ENCODE results near the gene PTBP1. TPM values are rescaled to one million over a fixed set of nuclear protein-coding genes. Genes with fewer than 3 reads are reported as not detected.

The PTBP1 gene
- total RNA-seq, 1 donor from 2014 or later: 237 TPM

DNA sequence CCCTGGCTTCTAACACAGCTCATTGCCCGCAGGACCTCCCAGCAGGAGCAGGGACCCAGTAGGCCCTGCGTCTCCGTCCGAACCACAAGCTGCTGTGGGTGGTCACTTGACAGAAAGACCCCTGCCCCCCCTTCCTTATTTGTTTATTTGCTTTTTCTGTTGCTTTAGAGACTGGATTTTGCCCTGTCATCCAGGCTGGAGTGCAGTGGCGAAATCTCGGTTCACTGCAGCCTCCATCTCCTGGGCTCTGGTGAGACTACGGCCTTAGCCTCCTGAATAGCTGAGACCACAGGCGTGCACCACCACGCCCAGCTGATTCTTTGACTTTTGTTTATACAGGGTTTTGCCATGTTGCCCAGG lies 7.6 kb upstream of the PTBP1 start:
- H3F3A ChIP-seq (ENCODE audit: low read depth): peaks cover 32% of the 10 kb centered on the region
- H3K4me3 ChIP-seq: no peak overlapping the region
- H3K9me3 ChIP-seq (ENCODE audit: low read depth): no peaks in the 10 kb centered on the region
- TF ChIP-seq EZH2 (IDR thresholded peaks at IDR 0.05): no peak
- TF ChIP-seq, protein P1, sequence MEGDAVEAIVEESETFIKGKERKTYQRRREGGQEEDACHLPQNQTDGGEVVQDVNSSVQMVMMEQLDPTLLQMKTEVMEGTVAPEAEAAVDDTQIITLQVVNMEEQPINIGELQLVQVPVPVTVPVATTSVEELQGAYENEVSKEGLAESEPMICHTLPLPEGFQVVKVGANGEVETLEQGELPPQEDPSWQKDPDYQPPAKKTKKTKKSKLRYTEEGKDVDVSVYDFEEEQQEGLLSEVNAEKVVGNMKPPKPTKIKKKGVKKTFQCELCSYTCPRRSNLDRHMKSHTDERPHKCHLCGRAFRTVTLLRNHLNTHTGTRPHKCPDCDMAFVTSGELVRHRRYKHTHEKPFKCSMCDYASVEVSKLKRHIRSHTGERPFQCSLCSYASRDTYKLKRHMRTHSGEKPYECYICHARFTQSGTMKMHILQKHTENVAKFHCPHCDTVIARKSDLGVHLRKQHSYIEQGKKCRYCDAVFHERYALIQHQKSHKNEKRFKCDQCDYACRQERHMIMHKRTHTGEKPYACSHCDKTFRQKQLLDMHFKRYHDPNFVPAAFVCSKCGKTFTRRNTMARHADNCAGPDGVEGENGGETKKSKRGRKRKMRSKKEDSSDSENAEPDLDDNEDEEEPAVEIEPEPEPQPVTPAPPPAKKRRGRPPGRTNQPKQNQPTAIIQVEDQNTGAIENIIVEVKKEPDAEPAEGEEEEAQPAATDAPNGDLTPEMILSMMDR (IDR thresholded peaks at IDR 0.05): no peak
- no peak for TF ChIP-seq EZH2phosphoT487 (IDR thresholded peaks at IDR 0.05)
- peak overlapping the region; percentile 64 for H2AFZ ChIP-seq (replicated peaks)
- H3K27ac ChIP-seq: peak overlapping the region; percentile 69
- H3K4me2 ChIP-seq: peak overlapping the region; percentile 42
- no peaks in the 10 kb centered on the region for H4K20me1 ChIP-seq (ENCODE audit: low read depth)
- Mint-ChIP-seq H3K4me1 (peaks cover 27% of the 10 kb centered on the region), H3K4me3 (peak overlapping the region; percentile 57), H3K27me3 (ENCODE audit: insufficient read depth, low read depth) (peaks cover 13% of the 10 kb centered on the region), H3K36me3 (no peaks in the 10 kb centered on the region), H3K27ac (peak overlapping the region; percentile 92), H3K9me3 (no peaks in the 10 kb centered on the region)
- H3K27me3 ChIP-seq: no peaks in the 10 kb centered on the region
- H3K9ac ChIP-seq: no peak overlapping the region
- H3K4me1 ChIP-seq: peaks cover 16% of the 10 kb centered on the region
- no peak for DNase-seq (ENCODE audit: low spot score)
- peaks cover under 1% of the 10 kb centered on the region for H3K79me2 ChIP-seq (ENCODE audit: low read depth)
- H3K36me3 ChIP-seq: no peaks in the 10 kb centered on the region

GRCh38 chr19:791007-791566 lies 6.2 kb upstream of the PTBP1 start:
- Histone ChIP-seq H3K36me3 (no peaks in the 10 kb centered on the region), H3K79me2 (ENCODE audit: low read depth) (no peaks in the 10 kb centered on the region), H3K4me2 (no peak overlapping the region), H3K4me3 (no peak overlapping the region), H4K20me1 (ENCODE audit: low read depth) (no peaks in the 10 kb centered on the region), H3K9ac (no peak overlapping the region), H3K27ac (no peak overlapping the region), H3K9me3 (ENCODE audit: low read depth) (no peaks in the 10 kb centered on the region), H2AFZ (replicated peaks) (no peak overlapping the region), H3K27me3 (no peaks in the 10 kb centered on the region), H3K4me1 (peaks cover 16% of the 10 kb centered on the region), H3F3A (ENCODE audit: low read depth) (peaks cover 36% of the 10 kb centered on the region)
- Mint-ChIP-seq H3K4me3 (peak overlapping the region; percentile 50), H3K27ac (peak overlapping the region; percentile 74), H3K36me3 (no peaks in the 10 kb centered on the region), H3K27me3 (ENCODE audit: insufficient read depth, low read depth) (peaks cover 13% of the 10 kb centered on the region), H3K9me3 (no peaks in the 10 kb centered on the region), H3K4me1 (peaks cover 27% of the 10 kb centered on the region)
- no peak for TF ChIP-seq EZH2 (IDR thresholded peaks at IDR 0.05)
- TF ChIP-seq EZH2phosphoT487 (IDR thresholded peaks at IDR 0.05): no peak
- TF ChIP-seq, protein P1 (IDR thresholded peaks at IDR 0.05): no peak
- DNase-seq (ENCODE audit: low spot score): no peak

- H3K27ac ChIP-seq: peak overlapping the region; percentile 29
- Mint-ChIP-seq H3K27ac (peak overlapping the region; percentile 76), H3K4me3 (no peak overlapping the region)
Measured at GRCh38 chr19:791567-792305, 5.5 kb upstream of the PTBP1 start.

More at GRCh38 chr19:791567-792305, 5.5 kb upstream of the PTBP1 start:
- Histone ChIP-seq H3K36me3 (no peaks in the 10 kb centered on the region), H3K79me2 (ENCODE audit: low read depth) (no peaks in the 10 kb centered on the region), H3K9ac (no peak overlapping the region), H3K9me3 (ENCODE audit: low read depth) (no peaks in the 10 kb centered on the region), H3F3A (ENCODE audit: low read depth) (peaks cover 37% of the 10 kb centered on the region), H3K4me3 (no peak overlapping the region), H3K4me1 (peaks cover 16% of the 10 kb centered on the region), H4K20me1 (ENCODE audit: low read depth) (no peaks in the 10 kb centered on the region), H2AFZ (replicated peaks) (no peak overlapping the region), H3K27me3 (no peaks in the 10 kb centered on the region), H3K4me2 (no peak overlapping the region)
- TF ChIP-seq, protein P1 (IDR thresholded peaks at IDR 0.05): no peak
- no peak for TF ChIP-seq EZH2 (IDR thresholded peaks at IDR 0.05)
- no peak for TF ChIP-seq EZH2phosphoT487 (IDR thresholded peaks at IDR 0.05)
- Mint-ChIP-seq H3K4me1 (peaks cover 29% of the 10 kb centered on the region), H3K27me3 (ENCODE audit: insufficient read depth, low read depth) (peaks cover 13% of the 10 kb centered on the region), H3K9me3 (no peaks in the 10 kb centered on the region), H3K36me3 (no peaks in the 10 kb centered on the region)
- DNase-seq (ENCODE audit: low spot score): no peak

Data from neural progenitor cell (in vitro differentiated cells).